ENCODE measurements around the gene MBD5.

MBD5 gene

GRCh38 chr2:148067801-148068200, 46.9 kb downstream of the MBD5 start:
- H4K20me1 ChIP-seq (ENCODE audit: insufficient read depth, low read length), result no peaks in the 10 kb centered on the region
- no peak overlapping the region for H3K4me2 ChIP-seq (ENCODE audit: low read length)
- no peak overlapping the region for H2AFZ ChIP-seq (ENCODE audit: low read depth, low read length)
- H3K9me3 ChIP-seq (ENCODE audit: insufficient read depth, low read length), result no peaks in the 10 kb centered on the region
- H3K9ac ChIP-seq (ENCODE audit: low read length), result no peak overlapping the region
- H3K79me2 ChIP-seq (ENCODE audit: low read length), result no peaks in the 10 kb centered on the region
- H3K4me3 ChIP-seq (ENCODE audit: low read length), result no peak overlapping the region
- H3K36me3 ChIP-seq (replicated peaks; ENCODE audit: low read depth, low read length), result no peaks in the 10 kb centered on the region
- no peaks in the 10 kb centered on the region for H3K27me3 ChIP-seq (ENCODE audit: low read depth, low read length)
- no peaks in the 10 kb centered on the region for H3K4me1 ChIP-seq (ENCODE audit: low read length)
- TF ChIP-seq CTCF (IDR thresholded peaks at IDR 0.05; ENCODE audit: low read depth, low read length), result no peak
- TF ChIP-seq EZH2phosphoT487 (IDR thresholded peaks at IDR 0.05; ENCODE audit: low read depth), result no peak
- no peak overlapping the region for H3K27ac ChIP-seq (ENCODE audit: low read length)

- H3K9ac ChIP-seq (ENCODE audit: low read length), result no peak overlapping the region
- no peaks in the 10 kb centered on the region for H3K36me3 ChIP-seq (replicated peaks; ENCODE audit: low read depth, low read length)
- no peaks in the 10 kb centered on the region for H4K20me1 ChIP-seq (ENCODE audit: insufficient read depth, low read length)
- no peak overlapping the region for H3K4me3 ChIP-seq (ENCODE audit: low read length)
- TF ChIP-seq EZH2phosphoT487 (IDR thresholded peaks at IDR 0.05; ENCODE audit: low read depth), result no peak
- TF ChIP-seq CTCF (IDR thresholded peaks at IDR 0.05; ENCODE audit: low read depth, low read length), result no peak
- no peak overlapping the region for H2AFZ ChIP-seq (ENCODE audit: low read depth, low read length)
- no peak overlapping the region for H3K27ac ChIP-seq (ENCODE audit: low read length)
- H3K79me2 ChIP-seq (ENCODE audit: low read length), result no peaks in the 10 kb centered on the region
- H3K9me3 ChIP-seq (ENCODE audit: insufficient read depth, low read length), result no peaks in the 10 kb centered on the region
- H3K27me3 ChIP-seq (ENCODE audit: low read depth, low read length), result no peaks in the 10 kb centered on the region
- no peak overlapping the region for H3K4me2 ChIP-seq (ENCODE audit: low read length)
- H3K4me1 ChIP-seq (ENCODE audit: low read length), result no peaks in the 10 kb centered on the region
These were observed 50.5 kb downstream of the MBD5 start for GRCh38 chr2:148071351-148071750.

GRCh38 chr2:148096012-148096411, 75.1 kb downstream of the MBD5 start:
- no peak overlapping the region for H3K27ac ChIP-seq (ENCODE audit: low read length)

GRCh38 chr2:148102641-148103040, 81.8 kb downstream of the MBD5 start:
- Histone ChIP-seq H3K27me3 (ENCODE audit: low read depth, low read length) (no peaks in the 10 kb centered on the region), H3K9ac (ENCODE audit: low read length) (no peak overlapping the region), H3K4me2 (ENCODE audit: low read length) (no peak overlapping the region), H3K4me3 (ENCODE audit: low read length) (no peak overlapping the region), H4K20me1 (ENCODE audit: insufficient read depth, low read length) (no peaks in the 10 kb centered on the region), H3K36me3 (replicated peaks; ENCODE audit: low read depth, low read length) (no peaks in the 10 kb centered on the region), H3K79me2 (ENCODE audit: low read length) (no peaks in the 10 kb centered on the region), H3K4me1 (ENCODE audit: low read length) (no peaks in the 10 kb centered on the region), H3K27ac (ENCODE audit: low read length) (no peak overlapping the region), H3K9me3 (ENCODE audit: insufficient read depth, low read length) (no peaks in the 10 kb centered on the region), H2AFZ (ENCODE audit: low read depth, low read length) (no peak overlapping the region)
- TF ChIP-seq EZH2phosphoT487 (IDR thresholded peaks at IDR 0.05; ENCODE audit: low read depth) (no peak), CTCF (IDR thresholded peaks at IDR 0.05; ENCODE audit: low read depth, low read length) (no peak)

More at GRCh38 chr2:148096012-148096411, 75.1 kb downstream of the MBD5 start:
- H3K27me3 ChIP-seq (ENCODE audit: low read depth, low read length), result no peaks in the 10 kb centered on the region
- no peaks in the 10 kb centered on the region for H3K36me3 ChIP-seq (replicated peaks; ENCODE audit: low read depth, low read length)
- no peaks in the 10 kb centered on the region for H3K4me1 ChIP-seq (ENCODE audit: low read length)
- no peak overlapping the region for H3K4me3 ChIP-seq (ENCODE audit: low read length)
- no peak overlapping the region for H3K9ac ChIP-seq (ENCODE audit: low read length)
- no peaks in the 10 kb centered on the region for H3K79me2 ChIP-seq (ENCODE audit: low read length)
- H4K20me1 ChIP-seq (ENCODE audit: insufficient read depth, low read length), result no peaks in the 10 kb centered on the region
- no peaks in the 10 kb centered on the region for H3K9me3 ChIP-seq (ENCODE audit: insufficient read depth, low read length)
- no peak overlapping the region for H3K4me2 ChIP-seq (ENCODE audit: low read length)
- no peak overlapping the region for H2AFZ ChIP-seq (ENCODE audit: low read depth, low read length)
- TF ChIP-seq CTCF (IDR thresholded peaks at IDR 0.05; ENCODE audit: low read depth, low read length) (no peak), EZH2phosphoT487 (IDR thresholded peaks at IDR 0.05; ENCODE audit: low read depth) (no peak)

Data from OCI-LY3 (cell line).